Heart left ventricle (tissue), 13 donors: ENCODE measurements around the gene NSUN7.

ENCODE experiments used
- POLR2A ChIP-seq, 2 donors: fragments of 450-650 bp; IDR thresholded peaks; one replicate each; pipeline ENCODE4 v1.6.1; 2017; ENCODE audit warnings: antibody characterized with exemption in 2 of 2, mild to moderate bottlenecking in 2 of 2, moderate library complexity in 2 of 2
- TF ChIP-seq, protein P1 (sequence below), 12 donors: fragments of 200-600 bp; sonication (generic) in 4 of 12; IDR thresholded peaks; one replicate each; pipeline versions ENCODE4 v1.5.0 to v1.8.0; 2018 to 2022; ENCODE audit warnings: antibody characterized with exemption in 12 of 12, mild to moderate bottlenecking in 5 of 12
- donor health status: ischemic (EF 13 %, LVEDD 7.1; RV severe dilation, severe dysfunction).
- donor health status: DM: no; HTN: yes; CAD: no.
- donor health status: DM: no; HTN: no; CAD: no.
- donor health status: ischemic (EF 25% LVEDD 6.9; RV normal size, moderate dysfunction).
- donor health status: ischemic (EF 25% LVEDD 5.7; RV mildly dilated, moderate dysfunction).
- donor health status: ischemic (EF 35%, LVEDD 5.7; RV mildly dilated, moderate dysfunction).
- donor health status: nonischemic (EF 11% LVEDD 7.7; RV severe dilation, severe dysfunction).
- donor health status: DM: yes; HTN: yes; CAD: no.
- donor health status: PGD.
- donor health status: ischemic (EF 29% LVEDD 5.4; RV normal size, mild dysfunction).
- donor health status: nonischemic (EF 23%, LVEDD 6.1; RV moderate dilation, normal function).

GRCh38 chr4:40848940-40849339, 99.2 kb downstream of the NSUN7 start:
- TF ChIP-seq, protein P1, sequence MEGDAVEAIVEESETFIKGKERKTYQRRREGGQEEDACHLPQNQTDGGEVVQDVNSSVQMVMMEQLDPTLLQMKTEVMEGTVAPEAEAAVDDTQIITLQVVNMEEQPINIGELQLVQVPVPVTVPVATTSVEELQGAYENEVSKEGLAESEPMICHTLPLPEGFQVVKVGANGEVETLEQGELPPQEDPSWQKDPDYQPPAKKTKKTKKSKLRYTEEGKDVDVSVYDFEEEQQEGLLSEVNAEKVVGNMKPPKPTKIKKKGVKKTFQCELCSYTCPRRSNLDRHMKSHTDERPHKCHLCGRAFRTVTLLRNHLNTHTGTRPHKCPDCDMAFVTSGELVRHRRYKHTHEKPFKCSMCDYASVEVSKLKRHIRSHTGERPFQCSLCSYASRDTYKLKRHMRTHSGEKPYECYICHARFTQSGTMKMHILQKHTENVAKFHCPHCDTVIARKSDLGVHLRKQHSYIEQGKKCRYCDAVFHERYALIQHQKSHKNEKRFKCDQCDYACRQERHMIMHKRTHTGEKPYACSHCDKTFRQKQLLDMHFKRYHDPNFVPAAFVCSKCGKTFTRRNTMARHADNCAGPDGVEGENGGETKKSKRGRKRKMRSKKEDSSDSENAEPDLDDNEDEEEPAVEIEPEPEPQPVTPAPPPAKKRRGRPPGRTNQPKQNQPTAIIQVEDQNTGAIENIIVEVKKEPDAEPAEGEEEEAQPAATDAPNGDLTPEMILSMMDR (IDR thresholded peaks at IDR 0.05) = no peak
- TF ChIP-seq POLR2A (IDR thresholded peaks at IDR 0.05) = no peak
